ENCODE measurements around the gene DGKZ. TPM values are rescaled to one million over a fixed set of nuclear protein-coding genes. Genes with fewer than 3 reads are reported as not detected.
"Not testable (repeated sequence)": the region's sequence is repeated elsewhere in the genome, so short reads cannot be mapped to it uniquely, and the experiment has no call there.

DGKZ gene
- polyA plus RNA-seq, 1 donor, result 82.9 TPM

DNA sequence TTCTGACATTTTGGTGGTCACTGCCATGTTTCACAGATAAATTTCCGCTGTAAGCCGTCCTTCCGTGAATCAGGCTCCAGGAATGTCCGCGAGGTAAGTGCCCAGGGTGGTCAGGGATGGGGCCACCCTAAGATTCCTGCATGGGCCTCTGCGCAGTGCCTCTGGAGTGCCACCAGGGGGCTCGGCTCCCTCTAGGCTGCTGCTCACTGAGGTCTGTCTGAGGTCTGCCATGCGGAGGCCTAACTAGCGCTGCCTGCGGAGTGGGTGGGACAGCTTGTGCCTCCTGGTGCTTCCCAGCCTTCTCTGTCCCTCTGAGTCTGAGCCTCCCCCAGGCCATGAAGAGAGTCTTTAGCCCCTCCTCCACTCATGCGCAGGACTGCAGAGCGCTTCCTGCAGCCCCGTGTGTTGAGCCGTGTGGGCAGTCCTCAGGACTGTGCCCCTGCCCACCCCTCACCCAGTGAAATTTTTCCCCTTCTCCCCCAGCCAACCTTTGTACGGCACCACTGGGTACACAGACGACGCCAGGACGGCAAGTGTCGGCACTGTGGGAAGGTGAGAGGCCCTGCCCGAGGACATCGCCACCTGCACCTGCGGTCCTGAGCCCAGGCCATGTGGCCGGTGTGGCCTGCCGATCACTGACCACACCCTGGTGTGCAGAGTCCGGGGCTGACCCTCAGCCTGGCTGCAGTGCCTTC is 22.3 kb downstream of the DGKZ start:
- no peak for DNase-seq

DNA sequence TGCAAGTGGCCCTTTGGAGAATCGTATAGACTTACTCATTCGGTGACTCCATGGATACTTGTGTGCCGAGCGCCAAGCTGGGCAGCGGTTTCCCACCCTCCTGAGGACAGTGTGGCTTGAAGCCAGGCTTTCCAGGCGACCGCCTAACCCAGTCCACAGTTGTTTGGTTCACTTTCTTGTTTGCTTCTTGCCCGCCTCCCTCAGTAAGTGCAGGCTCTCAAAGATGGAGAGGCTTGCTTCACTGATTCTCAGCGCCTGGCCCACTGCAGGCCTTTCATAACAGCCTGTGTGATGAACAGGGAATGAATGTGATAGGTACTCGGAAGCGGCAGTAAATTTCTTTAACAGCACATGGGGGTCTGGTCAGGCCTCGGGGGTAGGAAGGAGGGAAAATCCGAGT is 23.0 kb downstream of the DGKZ start:
- DNase-seq, result no peak

DNA sequence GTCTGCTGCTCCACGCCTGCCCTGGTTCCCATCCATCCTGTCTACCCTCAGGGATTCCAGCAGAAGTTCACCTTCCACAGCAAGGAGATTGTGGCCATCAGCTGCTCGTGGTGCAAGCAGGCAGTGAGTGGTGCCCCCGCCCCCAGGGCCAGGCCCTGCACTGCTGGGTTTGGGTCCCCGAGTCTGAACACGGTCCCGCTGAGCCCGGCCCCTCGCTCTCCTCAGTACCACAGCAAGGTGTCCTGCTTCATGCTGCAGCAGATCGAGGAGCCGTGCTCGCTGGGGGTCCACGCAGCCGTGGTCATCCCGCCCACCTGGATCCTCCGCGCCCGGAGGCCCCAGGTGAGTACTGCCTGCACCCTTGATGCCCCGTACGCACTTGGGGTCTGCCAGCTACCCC is 24.0 kb downstream of the DGKZ start:
- DNase-seq, result not testable (repeated sequence)

DNA sequence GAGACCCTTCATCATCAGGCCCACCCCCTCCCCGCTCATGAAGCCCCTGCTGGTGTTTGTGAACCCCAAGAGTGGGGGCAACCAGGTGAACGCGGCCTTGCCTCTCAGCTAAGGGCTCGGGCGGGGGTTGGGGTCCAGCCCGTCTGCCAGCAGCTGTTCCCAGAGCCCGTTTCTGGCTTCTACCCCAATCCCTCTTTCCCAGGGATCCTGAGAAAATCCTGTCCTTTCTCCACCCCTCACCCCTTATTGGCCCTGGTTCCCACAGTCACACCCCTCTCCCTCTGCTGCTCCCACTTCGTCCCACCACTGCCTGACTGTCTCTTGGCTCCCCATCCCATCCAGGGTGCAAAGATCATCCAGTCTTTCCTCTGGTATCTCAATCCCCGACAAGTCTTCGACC is 24.8 kb downstream of the DGKZ start:
- no peak for DNase-seq

DNA sequence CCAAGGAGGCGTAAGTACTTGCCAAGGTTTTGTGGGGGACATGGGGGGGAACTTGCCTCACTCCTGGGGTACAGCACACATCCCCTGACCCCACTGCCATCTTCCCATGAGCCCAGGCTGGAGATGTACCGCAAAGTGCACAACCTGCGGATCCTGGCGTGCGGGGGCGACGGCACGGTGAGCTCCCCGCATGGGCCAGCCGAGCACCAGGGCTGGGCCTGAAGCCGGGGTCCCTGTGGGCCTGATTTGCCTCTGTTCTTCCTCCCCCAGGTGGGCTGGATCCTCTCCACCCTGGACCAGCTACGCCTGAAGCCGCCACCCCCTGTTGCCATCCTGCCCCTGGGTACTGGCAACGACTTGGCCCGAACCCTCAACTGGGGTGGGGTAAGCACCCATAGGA is 25.2 kb downstream of the DGKZ start:
- DNase-seq, result not testable (repeated sequence)

DNA sequence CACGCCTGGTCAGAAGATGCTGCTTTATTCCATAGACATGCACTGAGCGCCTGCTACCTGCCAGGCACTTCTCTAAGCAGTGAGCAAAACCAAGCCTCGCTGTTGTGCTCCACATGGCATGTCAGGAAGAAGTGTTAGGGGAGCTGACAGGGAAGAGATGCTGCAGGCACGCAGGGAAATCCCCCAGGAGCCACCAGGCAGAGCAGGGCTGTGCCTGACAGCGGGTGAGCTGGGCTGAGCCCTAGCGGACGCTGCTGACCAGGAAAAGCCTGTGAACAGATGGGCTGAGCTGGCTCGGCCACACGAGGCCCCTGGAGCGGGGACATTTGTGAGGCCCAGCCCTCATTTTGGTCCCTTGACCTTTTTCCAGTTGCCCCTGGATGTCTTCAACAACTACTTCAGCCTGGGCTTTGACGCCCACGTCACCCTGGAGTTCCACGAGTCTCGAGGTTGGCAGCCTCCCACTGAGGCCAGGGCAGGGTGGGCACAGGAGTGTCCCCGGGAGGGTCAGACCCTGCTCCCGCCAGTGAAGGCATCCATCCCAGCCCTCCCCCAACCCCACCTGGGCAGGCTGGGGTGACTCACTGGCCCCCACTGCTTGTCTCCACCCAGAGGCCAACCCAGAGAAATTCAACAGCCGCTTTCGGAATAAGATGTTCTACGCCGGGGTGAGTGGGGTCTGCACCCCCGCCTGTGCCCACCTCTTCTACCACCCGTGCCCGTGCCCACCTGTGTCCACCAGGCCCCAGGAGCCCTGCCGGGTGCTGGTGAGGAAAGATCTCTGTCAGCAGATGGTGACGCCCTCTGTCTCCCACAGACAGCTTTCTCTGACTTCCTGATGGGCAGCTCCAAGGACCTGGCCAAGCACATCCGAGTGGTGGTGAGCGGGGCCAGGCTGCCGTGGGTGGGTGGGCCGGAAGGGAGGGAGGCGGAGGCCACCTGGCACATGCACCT is 26.8 kb downstream of the DGKZ start:
- DNase-seq, result no peak

DNA sequence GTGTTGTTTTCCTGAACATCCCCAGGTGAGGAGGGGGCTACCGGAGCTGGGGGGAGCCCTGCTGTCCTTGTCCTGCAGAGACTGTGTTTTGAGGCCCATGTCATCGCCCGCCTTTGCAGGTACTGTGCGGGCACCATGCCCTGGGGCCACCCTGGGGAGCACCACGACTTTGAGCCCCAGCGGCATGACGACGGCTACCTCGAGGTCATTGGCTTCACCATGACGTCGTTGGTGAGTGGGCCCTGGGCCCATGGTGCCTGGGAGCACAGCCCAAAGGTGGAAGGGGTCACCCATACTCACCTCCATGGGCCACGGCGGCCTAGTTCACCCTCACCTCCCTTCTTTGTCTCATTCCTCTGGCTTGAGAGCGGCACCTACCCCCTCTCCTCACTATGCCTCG is 27.6 kb downstream of the DGKZ start:
- no peak for DNase-seq

DNA sequence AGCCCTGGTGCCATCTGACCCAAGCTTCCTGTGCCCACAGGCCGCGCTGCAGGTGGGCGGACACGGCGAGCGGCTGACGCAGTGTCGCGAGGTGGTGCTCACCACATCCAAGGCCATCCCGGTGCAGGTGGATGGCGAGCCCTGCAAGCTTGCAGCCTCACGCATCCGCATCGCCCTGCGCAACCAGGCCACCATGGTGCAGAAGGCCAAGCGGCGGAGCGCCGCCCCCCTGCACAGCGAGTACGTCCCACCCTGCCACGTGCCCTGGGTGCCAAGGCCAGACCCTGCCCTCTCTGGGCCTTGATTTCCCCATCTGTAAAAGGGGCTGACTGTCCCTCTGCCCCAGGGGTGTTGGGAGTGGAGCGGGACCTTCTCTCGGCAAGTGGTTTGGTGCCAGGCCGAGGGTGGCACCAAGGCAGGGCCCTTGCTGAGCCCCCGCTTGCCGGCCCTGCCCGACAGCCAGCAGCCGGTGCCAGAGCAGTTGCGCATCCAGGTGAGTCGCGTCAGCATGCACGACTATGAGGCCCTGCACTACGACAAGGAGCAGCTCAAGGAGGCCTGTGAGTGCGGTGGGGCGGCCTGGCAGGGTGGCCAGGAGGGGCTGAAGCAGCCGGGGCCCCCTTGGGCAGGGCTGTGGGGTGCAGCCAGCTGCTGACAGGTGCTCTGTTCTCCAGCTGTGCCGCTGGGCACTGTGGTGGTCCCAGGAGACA is 28.3 kb downstream of the DGKZ start:
- DNase-seq, result no peak

DNA sequence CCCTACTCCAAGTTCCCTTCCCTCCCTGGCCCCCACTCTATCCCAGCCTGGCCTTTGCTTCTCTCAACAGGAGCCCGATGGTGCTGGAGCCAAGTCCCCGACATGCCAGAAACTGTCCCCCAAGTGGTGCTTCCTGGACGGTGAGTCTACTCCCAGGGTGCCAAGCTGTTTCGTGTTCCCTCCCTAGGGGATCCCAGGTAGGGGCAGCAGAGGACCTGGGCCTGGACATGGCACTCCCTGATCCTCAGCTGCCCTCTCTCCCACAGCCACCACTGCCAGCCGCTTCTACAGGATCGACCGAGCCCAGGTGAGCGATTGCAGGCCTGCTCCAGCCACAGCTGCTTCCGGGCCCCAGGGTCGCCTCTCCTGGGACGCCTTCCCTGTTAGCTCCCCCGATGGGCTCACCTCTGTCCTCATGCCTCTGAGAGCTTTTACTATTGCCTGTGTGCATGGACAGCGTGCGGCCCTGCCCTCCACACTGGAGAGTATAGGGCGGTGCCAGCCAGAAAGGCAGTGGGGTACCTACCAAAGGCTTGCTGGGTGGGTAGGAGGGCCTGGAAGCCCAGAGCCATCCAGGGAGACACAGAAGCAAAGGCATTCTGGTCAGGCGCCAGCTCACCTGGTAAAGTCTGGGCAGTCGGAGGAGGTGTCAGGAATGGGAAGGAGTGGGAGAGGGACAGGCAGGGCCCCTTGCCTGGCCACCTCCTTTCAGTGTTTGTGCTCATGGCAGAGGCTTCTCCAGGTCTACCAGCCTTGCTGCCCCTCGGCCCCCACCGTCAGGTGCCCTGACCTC is 29.2 kb downstream of the DGKZ start:
- DNase-seq, result no peak

DNA sequence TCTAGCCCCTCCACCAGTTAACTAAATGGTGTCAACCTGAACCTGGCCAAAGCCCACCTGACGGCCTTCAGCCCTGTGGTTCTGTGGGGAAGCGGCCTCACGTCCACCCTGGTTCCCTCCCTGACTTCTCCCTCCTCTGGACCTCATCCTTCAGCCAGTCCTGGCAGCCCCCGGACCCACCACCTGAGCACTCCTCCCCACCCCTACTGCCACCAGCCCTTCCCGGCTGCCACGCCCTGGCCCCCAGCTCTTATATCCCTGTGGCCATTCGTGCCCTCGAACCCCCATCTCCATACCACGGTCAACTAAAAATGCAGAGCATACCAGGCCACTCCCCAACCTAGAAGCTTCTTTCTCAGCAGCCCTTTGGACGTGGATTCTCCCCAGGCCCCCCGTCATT is 30.0 kb downstream of the DGKZ start:
- no peak for DNase-seq

DNA sequence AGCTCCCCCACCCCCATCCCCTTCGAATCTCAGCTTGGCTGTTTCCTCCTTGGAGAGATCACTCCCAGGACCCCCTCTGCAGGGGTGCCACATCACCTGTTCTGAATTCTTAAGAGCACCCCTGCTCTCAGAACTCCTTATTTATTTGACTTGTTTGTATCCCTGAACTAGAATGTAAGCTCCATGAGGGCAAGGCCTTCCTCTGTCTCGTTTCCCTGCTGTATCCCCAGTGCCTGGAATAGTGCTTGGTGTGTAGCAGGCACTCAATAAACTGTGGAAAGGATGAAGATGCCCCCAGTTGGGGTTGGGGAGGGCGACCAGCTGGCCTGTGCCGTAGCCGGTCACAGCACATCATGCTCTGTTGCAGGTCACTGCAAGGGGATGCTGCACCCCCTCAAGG is 30.6 kb downstream of the DGKZ start:
- DNase-seq, result no peak

DNA sequence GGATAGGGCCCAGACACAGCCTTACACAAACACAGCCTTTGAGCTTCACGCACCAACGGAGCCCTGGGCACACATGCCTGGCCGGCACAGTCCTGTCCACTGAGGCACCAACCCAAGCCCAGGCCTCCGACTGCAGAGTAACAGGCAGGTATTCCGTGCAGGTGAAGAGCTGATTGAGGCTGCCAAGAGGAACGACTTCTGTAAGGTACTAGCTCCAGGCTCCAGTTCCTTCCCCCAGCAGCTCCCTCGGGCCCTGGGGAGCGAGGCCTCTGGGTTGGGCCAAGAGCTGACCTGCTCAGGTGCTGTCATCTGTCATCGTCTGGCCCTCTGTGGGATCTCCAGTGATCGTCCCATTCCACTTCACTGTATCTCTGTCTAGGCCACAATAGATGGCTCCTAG is 31.0 kb downstream of the DGKZ start:
- no peak for DNase-seq

DNA sequence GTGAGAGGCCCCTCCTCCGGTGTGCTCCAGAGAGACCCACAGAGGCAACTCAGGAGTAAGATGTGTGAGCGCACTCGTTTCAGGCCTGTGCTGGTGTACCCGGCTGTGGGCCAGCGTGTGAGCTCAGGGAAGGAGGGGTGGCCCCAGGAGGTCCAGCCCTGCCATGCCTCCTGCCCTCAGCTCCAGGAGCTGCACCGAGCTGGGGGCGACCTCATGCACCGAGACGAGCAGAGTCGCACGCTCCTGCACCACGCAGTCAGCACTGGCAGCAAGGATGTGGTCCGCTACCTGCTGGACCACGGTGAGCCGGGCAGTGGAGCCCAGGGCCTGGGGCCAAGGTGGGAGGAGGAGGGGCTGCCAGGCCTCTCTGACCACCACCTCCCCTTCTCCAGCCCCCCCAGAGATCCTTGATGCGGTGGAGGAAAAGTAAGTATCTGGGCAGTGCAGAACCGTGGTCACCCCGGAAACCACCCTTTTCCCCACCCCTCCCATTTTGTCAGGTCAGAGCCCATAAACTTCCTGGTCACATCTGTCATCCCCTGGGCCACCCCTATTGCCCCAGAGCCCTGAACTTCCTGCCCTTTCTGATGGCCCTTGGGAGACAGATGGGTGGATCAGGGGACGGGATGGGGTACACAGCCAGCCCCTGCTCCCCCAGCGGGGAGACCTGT is 31.7 kb downstream of the DGKZ start:
- no peak for DNase-seq

DNA sequence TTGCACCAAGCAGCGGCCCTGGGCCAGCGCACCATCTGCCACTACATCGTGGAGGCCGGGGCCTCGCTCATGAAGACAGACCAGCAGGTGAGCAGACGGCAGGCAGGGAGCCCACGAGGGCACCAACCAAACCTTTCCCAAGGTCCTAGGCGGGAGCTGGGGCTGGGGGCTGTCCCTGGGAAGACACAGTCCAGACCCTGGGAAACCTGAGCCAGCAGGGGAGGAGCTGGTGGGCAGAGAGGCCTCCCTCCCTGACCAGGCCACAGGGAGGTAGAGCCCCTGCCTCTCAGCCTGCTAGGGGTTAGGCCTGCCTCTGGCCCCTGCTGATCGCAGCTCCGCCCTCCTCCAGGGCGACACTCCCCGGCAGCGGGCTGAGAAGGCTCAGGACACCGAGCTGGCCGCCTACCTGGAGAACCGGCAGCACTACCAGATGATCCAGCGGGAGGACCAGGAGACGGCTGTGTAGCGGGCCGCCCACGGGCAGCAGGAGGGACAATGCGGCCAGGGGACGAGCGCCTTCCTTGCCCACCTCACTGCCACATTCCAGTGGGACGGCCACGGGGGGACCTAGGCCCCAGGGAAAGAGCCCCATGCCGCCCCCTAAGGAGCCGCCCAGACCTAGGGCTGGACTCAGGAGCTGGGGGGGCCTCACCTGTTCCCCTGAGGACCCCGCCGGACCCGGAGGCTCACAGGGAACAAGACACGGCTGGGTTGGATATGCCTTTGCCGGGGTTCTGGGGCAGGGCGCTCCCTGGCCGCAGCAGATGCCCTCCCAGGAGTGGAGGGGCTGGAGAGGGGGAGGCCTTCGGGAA is 32.4 kb downstream of the DGKZ start:
- not testable (repeated sequence) for DNase-seq

DNA sequence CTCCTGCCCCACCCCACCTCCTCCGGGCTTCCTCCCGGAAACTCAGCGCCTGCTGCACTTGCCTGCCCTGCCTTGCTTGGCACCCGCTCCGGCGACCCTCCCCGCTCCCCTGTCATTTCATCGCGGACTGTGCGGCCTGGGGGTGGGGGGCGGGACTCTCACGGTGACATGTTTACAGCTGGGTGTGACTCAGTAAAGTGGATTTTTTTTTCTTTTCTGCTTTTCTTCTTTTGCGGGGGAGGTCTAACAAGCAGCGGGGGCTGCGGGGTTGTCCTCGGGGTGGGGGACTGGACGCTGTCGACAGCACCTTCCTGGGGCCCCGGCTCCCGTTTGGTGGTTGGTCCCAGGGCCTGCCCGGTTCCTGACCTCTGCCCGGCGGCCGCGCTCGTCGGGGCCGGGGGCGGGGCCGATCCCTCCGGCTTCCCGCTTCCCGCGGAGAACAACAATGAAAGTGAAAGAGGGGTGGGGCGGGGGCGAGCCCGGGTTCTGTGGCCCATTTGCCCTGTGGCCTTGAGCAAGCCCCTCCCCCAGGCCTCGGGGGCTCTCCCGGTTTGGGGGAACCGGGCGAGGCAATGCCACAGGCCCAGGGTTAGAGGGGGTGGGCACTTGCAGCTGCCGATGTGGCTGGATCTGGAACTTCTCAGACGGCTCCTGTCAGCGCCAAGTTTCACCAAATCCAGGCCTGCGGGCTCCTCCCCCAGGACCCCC is 33.2 kb downstream of the DGKZ start:
- no peak for DNase-seq

DNA sequence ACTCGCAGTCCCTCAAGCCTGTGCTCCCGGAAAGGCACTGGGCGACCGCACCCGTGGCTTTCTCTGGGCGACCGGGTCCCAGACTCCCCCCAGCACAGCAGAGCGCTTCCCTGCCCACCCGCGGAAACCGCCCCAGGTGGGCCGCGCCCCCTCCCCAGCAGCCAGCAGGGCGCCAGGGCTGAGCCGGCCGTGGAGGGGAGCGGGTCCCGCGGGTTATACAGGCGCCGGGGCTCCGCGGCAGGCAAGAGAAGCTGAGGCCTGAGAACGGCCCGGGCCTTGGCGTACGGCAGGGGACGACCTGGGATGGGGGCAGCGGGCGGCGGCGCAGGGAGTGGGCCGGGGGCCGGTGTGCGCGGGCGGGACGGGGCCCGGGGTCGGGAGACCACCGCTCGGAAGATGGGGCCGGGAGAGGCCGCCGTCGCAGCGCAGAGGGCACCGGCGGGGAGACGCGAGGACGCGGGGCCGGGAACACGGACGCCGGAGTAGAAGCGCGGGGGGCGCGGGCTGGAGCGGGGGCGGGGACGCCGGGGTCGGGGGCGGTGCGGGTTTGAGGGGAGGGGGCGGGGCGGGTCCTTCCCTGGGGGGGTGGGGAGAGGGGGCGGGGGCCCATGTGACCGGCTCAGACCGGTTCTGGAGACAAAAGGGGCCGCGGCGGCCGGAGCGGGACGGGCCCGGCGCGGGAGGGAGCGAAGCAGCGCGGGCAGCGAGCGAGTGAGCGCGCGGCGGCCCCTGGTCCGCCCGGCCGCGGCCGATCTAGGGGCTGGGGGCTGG is 34.0 kb downstream of the DGKZ start, which contains the start of gene MDK:
TSS of gene MDK (plus strand) at position 622 of the 771 bp plus-strand sequence. CDS start 389 bp downstream, outside the sequence.
- DNase-seq, result no peak

DNA sequence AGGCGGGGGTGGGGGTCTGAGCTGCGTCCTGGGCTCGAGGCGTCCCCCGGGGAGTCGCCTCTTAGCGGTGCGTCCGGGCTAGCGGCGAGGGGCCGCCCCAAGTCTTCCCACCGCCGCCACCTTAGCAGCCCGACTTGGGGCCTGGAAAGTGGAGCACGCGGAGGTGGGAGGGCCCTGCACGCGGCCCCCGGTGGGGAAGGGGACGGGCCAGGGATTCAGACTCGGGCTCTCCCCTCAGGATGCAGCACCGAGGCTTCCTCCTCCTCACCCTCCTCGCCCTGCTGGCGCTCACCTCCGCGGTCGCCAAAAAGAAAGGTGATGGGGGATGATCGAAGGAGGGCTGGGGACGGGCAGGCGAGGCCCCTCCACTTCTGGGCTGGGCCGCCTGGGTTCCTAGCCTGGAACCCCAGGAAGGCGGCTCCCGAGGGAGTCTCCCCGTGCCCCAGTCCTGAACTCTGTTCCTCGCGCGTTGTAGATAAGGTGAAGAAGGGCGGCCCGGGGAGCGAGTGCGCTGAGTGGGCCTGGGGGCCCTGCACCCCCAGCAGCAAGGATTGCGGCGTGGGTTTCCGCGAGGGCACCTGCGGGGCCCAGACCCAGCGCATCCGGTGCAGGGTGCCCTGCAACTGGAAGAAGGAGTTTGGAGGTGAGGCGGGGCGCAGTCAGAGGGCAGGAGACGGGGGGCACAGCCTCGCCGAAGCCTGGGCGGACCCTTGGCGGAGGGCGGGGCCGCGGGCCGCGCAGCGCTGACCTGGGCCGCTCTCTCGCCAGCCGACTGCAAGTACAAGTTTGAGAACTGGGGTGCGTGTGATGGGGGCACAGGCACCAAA is 34.8 kb downstream of the DGKZ start:
- DNase-seq, result no peak

DNA sequence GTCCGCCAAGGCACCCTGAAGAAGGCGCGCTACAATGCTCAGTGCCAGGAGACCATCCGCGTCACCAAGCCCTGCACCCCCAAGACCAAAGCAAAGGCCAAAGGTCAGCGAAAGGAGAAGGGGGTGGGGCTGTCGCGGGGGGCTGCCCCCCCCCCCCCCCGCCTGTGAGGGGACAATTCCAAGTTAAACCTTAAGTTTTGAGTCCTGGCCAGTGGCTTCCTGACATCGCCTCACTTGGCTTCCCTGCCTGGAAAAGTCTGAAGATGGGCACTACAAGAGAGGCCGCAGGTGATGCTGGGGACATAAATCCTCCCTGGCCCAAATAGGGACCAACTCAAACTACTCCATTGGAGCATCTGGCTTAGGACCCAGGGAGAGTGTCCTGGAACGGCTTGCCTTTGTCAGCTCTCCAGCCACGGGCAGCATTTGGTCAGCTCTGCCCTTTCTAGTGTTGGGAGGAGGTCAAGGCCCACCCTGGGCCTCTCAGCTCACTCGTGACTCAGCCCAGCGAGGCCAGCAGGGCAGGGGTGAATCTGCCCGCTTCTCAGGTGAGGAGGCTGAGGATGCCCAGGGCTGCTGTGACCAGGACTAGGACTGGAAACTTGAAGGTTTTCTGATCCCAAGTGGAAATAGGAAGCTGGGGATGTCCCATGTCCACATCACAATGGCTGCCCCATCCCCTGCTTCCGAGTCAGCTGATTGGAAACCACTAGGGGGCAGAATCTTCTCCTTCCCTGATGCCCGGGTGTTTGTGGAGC is 35.6 kb downstream of the DGKZ start:
- no peak for DNase-seq
